HG03025 (cell line): ENCODE results near the gene EMILIN3.
A peak's percentile ranks its signal among the peaks of the same experiment; 100 is the strongest.
"Not testable (repeated sequence)": the region's sequence is repeated elsewhere in the genome, so short reads cannot be mapped to it uniquely, and the experiment has no call there.

Experiments used
- ATAC-seq: cut with Tn5 transposase; IDR thresholded peaks from one replicate; pipeline ENCODE4 v1.9.1; 2021; ENCODE audit warnings: mild to moderate bottlenecking, moderate library complexity; ENCODE audit not compliant: unreplicated experiment, low FRiP score

The EMILIN3 gene

GRCh38 chr20:41329435-41330342 is 36.9 kb downstream of the EMILIN3 start:
- ATAC-seq: peak; percentile 55

GRCh38 chr20:41327178-41327577 is 39.4 kb downstream of the EMILIN3 start:
- no peak for ATAC-seq

- ATAC-seq: no peak
Measured at GRCh38 chr20:41320976-41321375, 45.6 kb downstream of the EMILIN3 start.

DNA sequence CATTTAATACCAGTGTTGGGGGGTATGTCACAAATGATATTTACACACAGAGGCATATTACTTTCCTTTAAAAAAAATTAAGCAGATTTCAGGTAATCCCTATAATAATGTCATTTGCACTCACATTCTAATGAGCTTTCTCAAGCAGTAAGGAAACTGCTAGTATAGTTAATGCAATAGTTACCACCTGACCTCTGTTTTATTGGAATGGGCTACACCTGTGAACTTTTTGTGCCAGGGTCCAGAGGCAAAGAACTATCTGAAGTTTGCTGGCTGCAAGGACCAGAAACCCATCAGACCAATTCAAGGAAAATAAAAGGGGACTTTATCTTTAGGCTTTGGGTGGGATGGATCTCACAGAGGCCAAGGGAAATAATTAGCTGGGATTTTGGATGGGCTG is 46.2 kb downstream of the EMILIN3 start:
- ATAC-seq: no peak

- ATAC-seq: no peak
Measured at GRCh38 chr20:41318271-41318649, 48.4 kb downstream of the EMILIN3 start.

- peak; percentile 95 for ATAC-seq
Measured at GRCh38 chr20:41317546-41318270, 48.9 kb downstream of the EMILIN3 start, which contains the start of gene ZHX3. Gene ZHX3, minus strand, starts transcription at chr20:41317731. Its CDS starts 112,815 bp downstream, at chr20:41204916.

GRCh38 chr20:41316602-41317545 is 49.7 kb downstream of the EMILIN3 start:
- peak; percentile 47 for ATAC-seq

GRCh38 chr20:41316051-41316450 is 50.6 kb downstream of the EMILIN3 start:
- no peak for ATAC-seq

- no peak for ATAC-seq
Measured at GRCh38 chr20:41314386-41314785, 52.2 kb downstream of the EMILIN3 start.

GRCh38 chr20:41312009-41312408 is 54.6 kb downstream of the EMILIN3 start:
- not testable (repeated sequence) for ATAC-seq
